Renal pelvis (tissue), 4 donors: ENCODE measurements around the gene FAM98A. TPM values are rescaled to one million over a fixed set of nuclear protein-coding genes. Genes with fewer than 3 reads are reported as not detected.

Experiments used
- DNase-seq: peaks from one replicate; pipeline ENCODE4 v3.0.0-alpha.2; 2013
- polyA plus RNA-seq, 3 donors: library from polyadenylated mRNA; unstranded; fragments of 120-200 nt; gene quantifications; one replicate each; pipeline ENCODE4 v1.2.1, GENCODE V29; 2013; ENCODE audit not compliant: insufficient read length in 3 of 3

The FAM98A gene
- polyA plus RNA-seq, 3 donors: 48.5 to 63.8 (median 58.4) TPM

DNA sequence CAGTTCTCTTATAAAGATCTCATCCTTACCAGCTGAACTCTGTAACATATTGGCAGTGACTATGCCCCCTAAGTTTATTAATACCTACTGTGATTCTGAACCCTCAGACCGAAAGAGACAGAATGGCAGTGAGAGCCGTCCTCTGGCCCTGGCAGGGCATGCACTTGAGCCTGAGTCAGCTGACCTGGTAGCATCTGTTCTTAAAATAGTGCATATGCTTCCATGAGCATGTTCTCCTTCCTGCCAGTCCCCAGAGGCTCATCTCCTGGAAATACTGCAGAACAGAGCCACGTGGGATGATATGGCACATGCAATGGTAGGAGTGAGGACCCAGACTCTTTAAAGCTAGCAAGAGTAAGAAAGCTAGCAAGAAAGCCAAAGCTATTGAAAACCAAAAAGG is 63.7 kb downstream of the FAM98A start:
- DNase-seq: no peak

Other genes with a start within 250 kb of the FAM98A start
- 10 to 100 TPM; 15.2 to 25.3 (median 21.8) TPM for gene RASGRP3, start 122.7 kb downstream of the FAM98A start, polyA plus RNA-seq